HCT116 (cell line): ENCODE results near the gene PNLDC1. TPM values are rescaled to one million over a fixed set of nuclear protein-coding genes. Genes with fewer than 3 reads are reported as not detected.

ENCODE experiments used
- ATAC-seq: fragments of 200-7000 bp; cut with Tn5 transposase; 2 replicates; pipeline ENCODE4 v1.9.1; 2020; ENCODE audit warnings: mild to moderate bottlenecking, moderate library complexity
- BruUV-seq: library from RNA; stranded (reverse); fragments of 400-500 nt; replicated peaks from 2 replicates; lab custom pipeline; 2021; lab: Mats Ljungman, UMichigan
- CTCF ChIA-PET: fragments of 300-600 bp; sonication (Branson Sonifier 250); formaldehyde crosslinking; loops from one replicate; lab custom pipeline; 2021; ENCODE audit warnings: antibody characterized with exemption; lab: Charles Lee
- POLR2A ChIA-PET: fragments of 300-600, 350-600 bp; sonication (Branson Sonifier 250); formaldehyde crosslinking; loops from one replicate; lab custom pipeline; 2021; ENCODE audit warnings: antibody characterized with exemption; lab: Charles Lee
- RAD21 ChIA-PET, 2 experiments: fragments of 300-600 bp; sonication (Branson Sonifier 250); formaldehyde crosslinking; loops; one replicate each; lab custom pipeline; 2023; ENCODE audit warnings: low total read pairs in 2 of 2; ENCODE audit not compliant: uncharacterized antibody in 2 of 2, unreplicated experiment in 2 of 2, low non-redundant PET in 1 of 2; lab: Charles Lee
- DNase-seq: peaks from one replicate; pipeline ENCODE4 v3.0.0-alpha.2; 2010; ENCODE audit warnings: low read depth, low spot score
- H2AFZ ChIP-seq: fragments of 200-600 bp; shearing (Covaris generic), sonication (generic); 2 replicates; pipeline ENCODE4 v1.6.1; 2017; ENCODE audit warnings: low read depth, mixed run types, mixed read lengths, antibody characterized with exemption, low read length; ENCODE audit not compliant: poor library complexity, severe bottlenecking
- H3K27ac ChIP-seq: 2 replicates; pipeline ENCODE4 v1.5.1; 2012; ENCODE audit warnings: low read depth, low read length
- H3K27me3 ChIP-seq: fragments of 200-600 bp; sonication (generic); 2 replicates; pipeline ENCODE4 v1.6.1; 2016; ENCODE audit warnings: mixed run types, low read length, mixed read lengths; ENCODE audit not compliant: insufficient read depth
- H3K36me3 ChIP-seq, 2 experiments: fragments of 200-500 bp in 1 of 2; fragments of 200-600 bp in 1 of 2; sonication (Bioruptor generic) in 1 of 2; sonication (generic) in 1 of 2; 2 replicates each; pipeline versions ENCODE4 v1.5.1 to v1.6.1; 2014 to 2016; ENCODE audit warnings: low read length in 2 of 2, inconsistent platforms in 1 of 2, mixed read lengths in 1 of 2, mixed run types in 1 of 2; ENCODE audit not compliant: insufficient read depth in 2 of 2, control insufficient read depth in 1 of 2
- H3K4me1 ChIP-seq, 2 experiments: fragments of 200-600 bp in 1 of 2; sonication (generic) in 1 of 2; 2 replicates each; pipeline versions ENCODE4 v1.5.1 to v1.6.1; 2012 to 2017; ENCODE audit warnings: low read length in 2 of 2, inconsistent platforms in 1 of 2, mild to moderate bottlenecking in 1 of 2, mixed read lengths in 1 of 2, mixed run types in 1 of 2, moderate library complexity in 1 of 2; ENCODE audit not compliant: insufficient read depth in 2 of 2, control insufficient read depth in 1 of 2
- H3K4me2 ChIP-seq: fragments of 200-600 bp; sonication (generic); 2 replicates; pipeline ENCODE4 v1.6.1; 2017; ENCODE audit warnings: mixed run types, low read length, mixed read lengths
- H3K4me3 ChIP-seq, 2 experiments: fragments of 200-600 bp in 1 of 2; sonication (generic) in 1 of 2; replicated peaks in 1 of 2; 2 replicates each; pipeline ENCODE4 v1.5.1; 2011 to 2016; ENCODE audit warnings: low read length in 2 of 2, control low read depth in 1 of 2, low read depth in 1 of 2, mild to moderate bottlenecking in 1 of 2, mixed read lengths in 1 of 2, mixed run types in 1 of 2
- H3K79me2 ChIP-seq: fragments of 200-600 bp; sonication (generic); 2 replicates; pipeline ENCODE4 v1.6.1; 2017; ENCODE audit warnings: mild to moderate bottlenecking, mixed run types, low read length, moderate library complexity, mixed read lengths; ENCODE audit not compliant: insufficient read depth
- H3K9ac ChIP-seq: fragments of 200-600 bp; sonication (generic); 2 replicates; pipeline ENCODE4 v1.6.1; 2016; ENCODE audit warnings: low read length, mixed read lengths
- H3K9me2 ChIP-seq: fragments of 200-600 bp; sonication (generic), shearing (Covaris generic); 2 replicates; pipeline ENCODE4 v1.6.1; 2017; ENCODE audit warnings: mixed run types, mild to moderate bottlenecking, moderate library complexity; ENCODE audit not compliant: insufficient read depth
- H3K9me3 ChIP-seq, 2 experiments: fragments of 200-500 bp in 1 of 2; fragments of 200-600 bp in 1 of 2; sonication (Bioruptor generic) in 1 of 2; sonication (generic) in 1 of 2; 2 replicates each; pipeline ENCODE4 v1.6.1; 2014 to 2017; ENCODE audit warnings: low read length in 2 of 2, mixed read lengths in 2 of 2, inconsistent platforms in 1 of 2, low read depth in 1 of 2, mild to moderate bottlenecking in 1 of 2, mixed run types in 1 of 2, moderate library complexity in 1 of 2; ENCODE audit not compliant: control insufficient read depth in 1 of 2, insufficient read depth in 1 of 2
- H4K20me1 ChIP-seq: fragments of 200-600 bp; sonication (generic), shearing (Covaris generic); 2 replicates; pipeline ENCODE4 v1.6.1; 2017; ENCODE audit warnings: mixed run types, mild to moderate bottlenecking, moderate library complexity; ENCODE audit not compliant: insufficient read depth
- CBX3 ChIP-seq: IDR thresholded peaks from 2 replicates; pipeline ENCODE4 v1.6.1; 2012; ENCODE audit warnings: low read depth
- ELF1 ChIP-seq: IDR thresholded peaks from 2 replicates; pipeline ENCODE4 v1.6.1; 2012; ENCODE audit warnings: low read depth, borderline replicate concordance
- EZH2 ChIP-seq: fragments of 200-600 bp; sonication (generic); IDR thresholded peaks from 2 replicates; pipeline ENCODE4 v1.6.1; 2017; ENCODE audit warnings: antibody characterized with exemption, mixed run types
- FOSL1 ChIP-seq: IDR thresholded peaks from 2 replicates; pipeline ENCODE4 v1.6.1; 2012; ENCODE audit warnings: low read depth
- JUND ChIP-seq: IDR thresholded peaks from 2 replicates; pipeline ENCODE4 v1.6.1; 2012
- POLR2A ChIP-seq: IDR thresholded peaks from 2 replicates; pipeline ENCODE4 v1.7.0; 2011; ENCODE audit warnings: borderline replicate concordance; ENCODE audit not compliant: insufficient read depth, insufficient read length; ENCODE audit errors: extremely low read depth
- TCF7L2 ChIP-seq: IDR thresholded peaks from 2 replicates; pipeline ENCODE4 v1.7.0; 2011; ENCODE audit warnings: borderline replicate concordance, inconsistent platforms; ENCODE audit not compliant: insufficient read depth, insufficient read length; ENCODE audit errors: extremely low read depth
- ZFX ChIP-seq: fragments of 450-650 bp; IDR thresholded peaks from 2 replicates; pipeline ENCODE4 v1.6.1; 2017
- intact Hi-C: fragments of 100-400 bp; cut with micrococcal nuclease; formaldehyde crosslinking; loops from 2 replicates; pipeline ENCODE4 v1.10.0; 2022
- total RNA-seq: library from RNA; stranded (reverse); gene quantifications from one replicate; pipeline ENCODE4 v1.2.1, GENCODE V29; 2021; ENCODE audit not compliant: unreplicated experiment
- TF ChIP-seq, protein P1 (sequence below): IDR thresholded peaks from 2 replicates; pipeline ENCODE4 v1.6.1; 2012; ENCODE audit warnings: low read depth
- TF ChIP-seq, protein P2 (sequence below): IDR thresholded peaks from 2 replicates; pipeline ENCODE4 v1.6.1; 2012
- TF ChIP-seq, protein P3 (sequence below): IDR thresholded peaks from 2 replicates; pipeline ENCODE4 v1.6.1; 2011; ENCODE audit warnings: mild to moderate bottlenecking, low read length, moderate library complexity; ENCODE audit not compliant: insufficient replicate concordance; ENCODE audit errors: extremely low read depth
- TF ChIP-seq, protein P4 (sequence below), 3 experiments: fragments of 200-600 bp in 1 of 3; sonication (generic) in 1 of 3; IDR thresholded peaks in 2 of 3; conservative IDR thresholded peaks in 1 of 3; 2 replicates each; pipeline ENCODE4 v1.5.1; 2012 to 2017; ENCODE audit warnings: low read depth in 2 of 3, low read length in 2 of 3, antibody characterized with exemption in 1 of 3, borderline replicate concordance in 1 of 3, control low read depth in 1 of 3, mild to moderate bottlenecking in 1 of 3, mixed read lengths in 1 of 3, mixed run types in 1 of 3, moderate library complexity in 1 of 3; ENCODE audit not compliant: insufficient read depth in 1 of 3
- TF ChIP-seq, protein P5 (sequence below): IDR thresholded peaks from 2 replicates; pipeline ENCODE4 v1.6.1; 2012

PNLDC1 gene
- total RNA-seq, 1 experiment from 2014 or later = 0.37 TPM

DNA sequence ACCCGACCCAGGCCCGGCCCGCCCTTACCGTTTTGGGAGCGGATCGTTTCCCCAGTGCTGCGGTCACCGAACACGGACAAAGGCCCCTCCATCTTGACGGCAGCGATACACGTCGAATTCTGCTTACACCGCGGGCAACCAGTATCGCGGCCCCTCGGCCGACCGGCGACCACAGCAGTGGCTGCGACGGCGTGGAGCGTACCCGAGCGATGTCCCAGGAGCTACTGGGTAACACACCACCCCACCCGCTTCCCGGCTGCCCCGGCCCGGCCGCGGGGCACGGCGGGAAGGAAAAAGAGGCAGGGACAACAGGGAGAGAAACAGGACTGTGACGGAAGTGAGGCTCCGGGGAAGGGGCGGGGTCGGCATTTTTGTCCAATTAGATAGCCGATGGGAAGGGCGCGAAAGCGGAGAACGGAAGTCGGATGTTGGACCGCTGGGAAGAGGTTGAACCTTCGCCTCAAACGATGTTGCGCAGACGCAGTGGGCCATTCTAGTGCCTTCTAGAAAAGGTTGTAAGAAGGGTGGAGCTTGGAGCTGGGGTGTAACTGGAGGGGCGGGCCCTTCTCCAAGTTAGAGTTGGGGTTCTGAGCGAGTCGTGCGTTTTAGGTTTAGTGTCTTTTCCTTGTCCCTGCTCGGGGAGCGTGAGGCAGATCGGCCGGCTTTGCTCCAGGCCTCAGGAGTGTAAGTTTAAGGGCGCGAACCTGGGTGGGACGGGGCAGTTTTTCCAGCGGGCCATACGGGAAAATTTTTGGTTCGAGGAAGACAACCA, 10.5 kb upstream of the PNLDC1 start, which contains the start of gene TCP1 (continued):
- TF ChIP-seq, protein P1, sequence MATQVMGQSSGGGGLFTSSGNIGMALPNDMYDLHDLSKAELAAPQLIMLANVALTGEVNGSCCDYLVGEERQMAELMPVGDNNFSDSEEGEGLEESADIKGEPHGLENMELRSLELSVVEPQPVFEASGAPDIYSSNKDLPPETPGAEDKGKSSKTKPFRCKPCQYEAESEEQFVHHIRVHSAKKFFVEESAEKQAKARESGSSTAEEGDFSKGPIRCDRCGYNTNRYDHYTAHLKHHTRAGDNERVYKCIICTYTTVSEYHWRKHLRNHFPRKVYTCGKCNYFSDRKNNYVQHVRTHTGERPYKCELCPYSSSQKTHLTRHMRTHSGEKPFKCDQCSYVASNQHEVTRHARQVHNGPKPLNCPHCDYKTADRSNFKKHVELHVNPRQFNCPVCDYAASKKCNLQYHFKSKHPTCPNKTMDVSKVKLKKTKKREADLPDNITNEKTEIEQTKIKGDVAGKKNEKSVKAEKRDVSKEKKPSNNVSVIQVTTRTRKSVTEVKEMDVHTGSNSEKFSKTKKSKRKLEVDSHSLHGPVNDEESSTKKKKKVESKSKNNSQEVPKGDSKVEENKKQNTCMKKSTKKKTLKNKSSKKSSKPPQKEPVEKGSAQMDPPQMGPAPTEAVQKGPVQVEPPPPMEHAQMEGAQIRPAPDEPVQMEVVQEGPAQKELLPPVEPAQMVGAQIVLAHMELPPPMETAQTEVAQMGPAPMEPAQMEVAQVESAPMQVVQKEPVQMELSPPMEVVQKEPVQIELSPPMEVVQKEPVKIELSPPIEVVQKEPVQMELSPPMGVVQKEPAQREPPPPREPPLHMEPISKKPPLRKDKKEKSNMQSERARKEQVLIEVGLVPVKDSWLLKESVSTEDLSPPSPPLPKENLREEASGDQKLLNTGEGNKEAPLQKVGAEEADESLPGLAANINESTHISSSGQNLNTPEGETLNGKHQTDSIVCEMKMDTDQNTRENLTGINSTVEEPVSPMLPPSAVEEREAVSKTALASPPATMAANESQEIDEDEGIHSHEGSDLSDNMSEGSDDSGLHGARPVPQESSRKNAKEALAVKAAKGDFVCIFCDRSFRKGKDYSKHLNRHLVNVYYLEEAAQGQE = no peak
- TF ChIP-seq FOSL1 = no peak
- TF ChIP-seq POLR2A = peak; percentile 96
- TF ChIP-seq ELF1 = peak; percentile 71

DNA sequence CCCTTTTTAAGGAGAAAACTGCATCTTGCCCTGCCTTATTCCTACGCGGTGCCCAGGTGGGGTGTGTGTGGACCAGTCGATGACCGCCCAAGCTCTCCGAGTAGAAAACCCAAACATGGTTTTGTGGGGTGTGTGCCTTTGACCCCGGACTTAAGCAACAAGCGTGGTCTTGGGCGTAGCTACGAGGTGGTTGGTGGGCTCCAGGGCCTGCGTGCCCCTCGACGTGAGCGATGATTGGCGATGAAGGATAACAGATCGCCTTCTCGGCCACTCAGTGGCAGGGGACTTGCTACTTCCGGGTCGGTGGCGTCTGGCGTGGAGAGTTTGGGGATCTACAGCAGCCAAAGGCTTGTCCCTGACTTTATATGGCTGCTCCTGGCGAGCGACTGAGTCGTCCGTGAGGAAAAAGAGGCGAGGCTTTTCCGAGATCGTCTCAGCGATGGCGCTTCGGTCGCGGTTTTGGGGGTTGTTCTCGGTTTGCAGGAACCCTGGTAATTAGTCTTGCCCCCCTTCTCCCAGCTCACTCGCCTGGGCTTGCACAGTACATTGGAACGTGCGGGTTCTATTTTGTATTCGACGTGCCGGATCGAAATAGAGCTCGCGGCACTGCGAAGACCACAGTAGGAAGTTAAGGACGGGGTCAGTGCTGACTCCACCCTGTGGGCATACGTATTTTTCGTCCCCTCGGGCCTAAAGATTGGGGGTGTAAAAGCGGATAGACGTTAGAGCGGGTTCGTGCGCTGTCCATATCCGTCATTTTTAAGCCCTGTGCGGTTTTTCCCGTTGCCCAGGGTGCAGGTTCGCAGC, 9.7 kb upstream of the PNLDC1 start, which contains the start of gene MRPL18:
MRPL18 (plus strand) TSS at position 319 of the 807 bp plus-strand sequence; CDS start at position 440, 121 bp downstream.
- peaks cover 11 to 20% of the 10 kb centered on the region in 2 experiments; a peak in 3 of 4 replicates for H3K4me1 ChIP-seq
- TF ChIP-seq, protein P2, sequence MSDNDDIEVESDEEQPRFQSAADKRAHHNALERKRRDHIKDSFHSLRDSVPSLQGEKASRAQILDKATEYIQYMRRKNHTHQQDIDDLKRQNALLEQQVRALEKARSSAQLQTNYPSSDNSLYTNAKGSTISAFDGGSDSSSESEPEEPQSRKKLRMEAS = peak; percentile 71
- TF ChIP-seq CBX3 (no peak), EZH2 (no peak), JUND (no peak), ZFX (no peak), TCF7L2 (no peak), FOSL1 (no peak)
- TF ChIP-seq, protein P3, sequence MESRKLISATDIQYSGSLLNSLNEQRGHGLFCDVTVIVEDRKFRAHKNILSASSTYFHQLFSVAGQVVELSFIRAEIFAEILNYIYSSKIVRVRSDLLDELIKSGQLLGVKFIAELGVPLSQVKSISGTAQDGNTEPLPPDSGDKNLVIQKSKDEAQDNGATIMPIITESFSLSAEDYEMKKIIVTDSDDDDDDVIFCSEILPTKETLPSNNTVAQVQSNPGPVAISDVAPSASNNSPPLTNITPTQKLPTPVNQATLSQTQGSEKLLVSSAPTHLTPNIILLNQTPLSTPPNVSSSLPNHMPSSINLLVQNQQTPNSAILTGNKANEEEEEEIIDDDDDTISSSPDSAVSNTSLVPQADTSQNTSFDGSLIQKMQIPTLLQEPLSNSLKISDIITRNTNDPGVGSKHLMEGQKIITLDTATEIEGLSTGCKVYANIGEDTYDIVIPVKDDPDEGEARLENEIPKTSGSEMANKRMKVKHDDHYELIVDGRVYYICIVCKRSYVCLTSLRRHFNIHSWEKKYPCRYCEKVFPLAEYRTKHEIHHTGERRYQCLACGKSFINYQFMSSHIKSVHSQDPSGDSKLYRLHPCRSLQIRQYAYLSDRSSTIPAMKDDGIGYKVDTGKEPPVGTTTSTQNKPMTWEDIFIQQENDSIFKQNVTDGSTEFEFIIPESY = peak; percentile 26
- TF ChIP-seq, protein P4, sequence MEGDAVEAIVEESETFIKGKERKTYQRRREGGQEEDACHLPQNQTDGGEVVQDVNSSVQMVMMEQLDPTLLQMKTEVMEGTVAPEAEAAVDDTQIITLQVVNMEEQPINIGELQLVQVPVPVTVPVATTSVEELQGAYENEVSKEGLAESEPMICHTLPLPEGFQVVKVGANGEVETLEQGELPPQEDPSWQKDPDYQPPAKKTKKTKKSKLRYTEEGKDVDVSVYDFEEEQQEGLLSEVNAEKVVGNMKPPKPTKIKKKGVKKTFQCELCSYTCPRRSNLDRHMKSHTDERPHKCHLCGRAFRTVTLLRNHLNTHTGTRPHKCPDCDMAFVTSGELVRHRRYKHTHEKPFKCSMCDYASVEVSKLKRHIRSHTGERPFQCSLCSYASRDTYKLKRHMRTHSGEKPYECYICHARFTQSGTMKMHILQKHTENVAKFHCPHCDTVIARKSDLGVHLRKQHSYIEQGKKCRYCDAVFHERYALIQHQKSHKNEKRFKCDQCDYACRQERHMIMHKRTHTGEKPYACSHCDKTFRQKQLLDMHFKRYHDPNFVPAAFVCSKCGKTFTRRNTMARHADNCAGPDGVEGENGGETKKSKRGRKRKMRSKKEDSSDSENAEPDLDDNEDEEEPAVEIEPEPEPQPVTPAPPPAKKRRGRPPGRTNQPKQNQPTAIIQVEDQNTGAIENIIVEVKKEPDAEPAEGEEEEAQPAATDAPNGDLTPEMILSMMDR (IDR thresholded peaks at IDR 0.05 in 2 of 3, conservative IDR thresholded peaks at IDR 0.05 in 1 of 3; ENCODE audit: borderline replicate concordance in 1 of 3, insufficient read depth in 1 of 3, low read depth in 2 of 3, low read length in 2 of 3) = no peak
- TF ChIP-seq, protein P5, sequence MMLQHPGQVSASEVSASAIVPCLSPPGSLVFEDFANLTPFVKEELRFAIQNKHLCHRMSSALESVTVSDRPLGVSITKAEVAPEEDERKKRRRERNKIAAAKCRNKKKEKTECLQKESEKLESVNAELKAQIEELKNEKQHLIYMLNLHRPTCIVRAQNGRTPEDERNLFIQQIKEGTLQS = no peak

More for the DNA sequence above, 9.7 kb upstream of the PNLDC1 start, which contains the start of gene MRPL18:
- ChIA-PET RAD21 (interaction anchor here in 1 of 2 experiments (0.5 kb wide), 1 partner anchor 1483 kb away, joined by 8 read pairs; the partner anchor contains the start of gene AGPAT4), CTCF (interaction anchor here (1.2 to 1.6 kb wide), 2 partner anchors 73 to 136 kb away, joined by 3 to 4 read pairs; no protein-coding TSS in a partner anchor), POLR2A (interaction anchor here (0.7 to 2.0 kb wide), 15 partner anchors 9 to 196 kb away, joined by 3 to 20 read pairs (median 4); partner anchors contain the start of genes ACAT2 and WTAP)
- Histone ChIP-seq H3K27ac (peak within 1 kb of the TSS; percentile 88), H3K36me3 (peaks cover 31 to 50% of the 10 kb centered on the region in 2 experiments), H3K4me2 (peak within 1 kb of the TSS; percentile 89), H2AFZ (no peak within 1 kb of the TSS), H4K20me1 (peaks cover 27% of the 10 kb centered on the region; the same call in 1 of the 2 replicates), H3K9ac (peak within 1 kb of the TSS; percentile 92), H3K9me3 (no peaks in the 10 kb centered on the region), H3K27me3 (no peaks in the 10 kb centered on the region), H3K79me2 (peaks cover 90% of the 10 kb centered on the region), H3K9me2 (no peaks in the 10 kb centered on the region), H3K4me3 (peak within 1 kb of the TSS; percentile 92 to 97)
- DNase-seq = peak; percentile 97
- BruUV-seq = TSS peak; percentile 62
- intact Hi-C loops = no loop called here
- peak; percentile 87 for ATAC-seq
